K562 (cell line): ENCODE results near the gene ZC3H8. TPM values are rescaled to one million over a fixed set of nuclear protein-coding genes. Genes with fewer than 3 reads are reported as not detected.

Experiments used
- BCLAF1 ChIP-seq, 2 experiments: fragments of 450-650 bp in 1 of 2; IDR thresholded peaks; 2 replicates each; pipeline ENCODE4 v1.6.1; 2011 to 2017; ENCODE audit warnings: low read depth in 2 of 2, antibody characterized with exemption in 1 of 2, borderline replicate concordance in 1 of 2, low read length in 1 of 2, mild to moderate bottlenecking in 1 of 2, mixed read lengths in 1 of 2; ENCODE audit not compliant: control insufficient read depth in 1 of 2
- CHAMP1 ChIP-seq: fragments of 450-650 bp; IDR thresholded peaks from 2 replicates; pipeline ENCODE4 v1.6.1; 2016; ENCODE audit warnings: mild to moderate bottlenecking
- CHD1 ChIP-seq: fragments of 200-600 bp; sonication (generic); IDR thresholded peaks from one replicate; pipeline ENCODE4 v1.6.1; 2012; ENCODE audit warnings: mild to moderate bottlenecking, moderate library complexity, low read length, inconsistent platforms
- ETS2 ChIP-seq: IDR thresholded peaks from 2 replicates; pipeline ENCODE4 v1.6.1; 2016; ENCODE audit warnings: borderline replicate concordance, missing genetic modification characterization, mild to moderate bottlenecking, moderate library complexity, missing compliant biosample characterization; ENCODE audit not compliant: poor library complexity, severe bottlenecking
- FOXJ2 ChIP-seq: fragments of 200-800 bp; sonication (Bioruptor generic); IDR thresholded peaks from 2 replicates; pipeline ENCODE4 v1.6.1; 2016; ENCODE audit warnings: missing genetic modification characterization, missing compliant biosample characterization
- FUS ChIP-seq: fragments of 200-400 bp; formaldehyde crosslinking; optimal IDR thresholded peaks from 2 replicates; pipeline ENCODE3; 2017; ENCODE audit warnings: low read depth, low read length
- GABPB1 ChIP-seq: sonication (generic); formaldehyde crosslinking; IDR thresholded peaks from 2 replicates; pipeline ENCODE4 v1.8.0; 2022; ENCODE audit warnings: mild to moderate bottlenecking, missing genetic modification reagents
- GTF2A2 ChIP-seq: IDR thresholded peaks from 2 replicates; pipeline ENCODE4 v1.6.1; 2016; ENCODE audit warnings: mild to moderate bottlenecking, missing genetic modification characterization, missing compliant biosample characterization
- GTF2F1 ChIP-seq: IDR thresholded peaks from 2 replicates; pipeline ENCODE4 v1.6.1; 2011; ENCODE audit warnings: low read depth, low read length, improper control_type of control experiment
- MAZ ChIP-seq, 2 experiments: fragments of 450-650 bp in 1 of 2; sonication (generic) in 1 of 2; formaldehyde crosslinking; IDR thresholded peaks in 1 of 2; conservative IDR thresholded peaks in 1 of 2; 2 replicates each; pipeline versions ENCODE4 v1.4.0 to v1.5.0; 2020; ENCODE audit warnings: mild to moderate bottlenecking in 1 of 2, missing genetic modification reagents in 1 of 2
- MCM3 ChIP-seq: fragments of 450-650 bp; IDR thresholded peaks from 2 replicates; pipeline ENCODE4 v1.6.1; 2016
- MYC ChIP-seq, 2 experiments: fragments of 250-450 bp in 1 of 2; sonication (Bioruptor Pico) in 1 of 2; IDR thresholded peaks; 2 replicates each; pipeline versions ENCODE4 v1.5.1 to v1.6.1; 2012 to 2021; ENCODE audit warnings: low read depth in 2 of 2, borderline replicate concordance in 1 of 2, improper control_type of control experiment in 1 of 2, low read length in 1 of 2, mild to moderate bottlenecking in 1 of 2, moderate library complexity in 1 of 2
- NFYB ChIP-seq: IDR thresholded peaks from 2 replicates; pipeline ENCODE4 v1.6.1; 2011; ENCODE audit warnings: mild to moderate bottlenecking, moderate library complexity; ENCODE audit not compliant: insufficient read length; ENCODE audit errors: extremely low read depth
- POLR2AphosphoS5 ChIP-seq: IDR thresholded peaks from 2 replicates; pipeline ENCODE4 v1.6.1; 2011; ENCODE audit warnings: mild to moderate bottlenecking, low read depth, low read length, moderate library complexity; ENCODE audit not compliant: control insufficient read depth, insufficient read depth
- RBM39 ChIP-seq: fragments of 200-400 bp; formaldehyde crosslinking; optimal IDR thresholded peaks from 2 replicates; pipeline ENCODE3; 2018; ENCODE audit warnings: low read depth, low read length
- SOX6 ChIP-seq: fragments of 450-650 bp; IDR thresholded peaks from 2 replicates; pipeline ENCODE4 v1.6.1; 2014; ENCODE audit warnings: mild to moderate bottlenecking
- SP2 ChIP-seq: IDR thresholded peaks from 2 replicates; pipeline ENCODE4 v1.6.1; 2011; ENCODE audit warnings: mild to moderate bottlenecking, low read depth, low read length, moderate library complexity; ENCODE audit not compliant: poor library complexity, severe bottlenecking; ENCODE audit errors: extremely low read depth
- SREBF2 ChIP-seq: sonication (generic); formaldehyde crosslinking; IDR thresholded peaks from 2 replicates; pipeline ENCODE4 v1.4.0; 2020; ENCODE audit warnings: mild to moderate bottlenecking, missing genetic modification reagents
- TGIF2 ChIP-seq: sonication (generic); formaldehyde crosslinking; IDR thresholded peaks from 2 replicates; pipeline ENCODE4 v1.8.1; 2022; ENCODE audit warnings: mild to moderate bottlenecking, missing genetic modification reagents, moderate library complexity
- ZKSCAN8 ChIP-seq: fragments of 200-800 bp; sonication (Bioruptor generic); IDR thresholded peaks from 2 replicates; pipeline ENCODE4 v1.6.1; 2016; ENCODE audit warnings: missing genetic modification characterization, missing compliant biosample characterization
- ZNF217 ChIP-seq: sonication (generic); formaldehyde crosslinking; IDR thresholded peaks from 2 replicates; pipeline ENCODE4 v1.8.0; 2022; ENCODE audit warnings: mild to moderate bottlenecking, missing genetic modification reagents
- ZNF431 ChIP-seq: sonication (generic); formaldehyde crosslinking; IDR thresholded peaks from 2 replicates; pipeline ENCODE4 v1.8.0; 2022; ENCODE audit warnings: mild to moderate bottlenecking, missing genetic modification reagents
- polyA plus RNA-seq, 8 experiments: library from polyadenylated mRNA; depleted of rRNA in 4 of 8; stranded (reverse) in 5 of 8; unstranded in 3 of 8; fragments of >200 nt; fragmentation: Nextera tagmentation in 2 of 8; fragmentation: Illumina TruSeq in 1 of 8; extraction: Ambion mirVana in 2 of 8; extraction: Trizol in 1 of 8; gene quantifications; 2 replicates each; pipeline versions ENCODE4 v1.2.1 to v1.2.3, GENCODE V29; 2011 to 2014; ENCODE audit warnings: inconsistent platforms in 1 of 8, missing spikeins in 1 of 8
- total RNA-seq, 7 experiments: library from RNA; depleted of rRNA in 6 of 7; stranded (reverse); fragments of >200 nt in 6 of 7; fragmentation: Illumina TruSeq in 2 of 7; extraction: Trizol in 2 of 7; gene quantifications; 2 replicates each; pipeline versions ENCODE4 v1.2.1 to v1.2.3, GENCODE V29; 2011 to 2021; ENCODE audit warnings: low replicate concordance in 1 of 7

ZC3H8 gene
- total and polyA plus RNA-seq, 9 of the 15 experiments (the other 6 are each of a cell fraction or from before 2014, with no cell fraction given) = 11.6 to 41.5 (median 27.5) TPM

- TF ChIP-seq MYC (IDR thresholded peaks at IDR 0.05; ENCODE audit: low read depth, low read length) = peak; percentile 86
- no peak for TF ChIP-seq MYC (CRISPR knock-in tag; IDR thresholded peaks at IDR 0.05; ENCODE audit: borderline replicate concordance, low read depth)
- peak; percentile 58; the same call in 1 of the 2 replicates for TF ChIP-seq ZKSCAN8 (CRISPR knock-in tag)
- no peak for TF ChIP-seq ETS2 (tag)
- peak; percentile 4 for TF ChIP-seq FUS
- TF ChIP-seq GABPB1 (CRISPR knock-in tag) = no peak
- TF ChIP-seq MAZ (CRISPR knock-in tag; conservative IDR thresholded peaks at IDR 0.05 in 1 of 2, IDR thresholded peaks at IDR 0.05 in 1 of 2) = peak; percentile 14 to 65; a peak in 2 of 4 replicates
- no peak for TF ChIP-seq CHD1
- no peak for TF ChIP-seq SREBF2 (CRISPR knock-in tag)
- TF ChIP-seq NFYB = no peak
- TF ChIP-seq GTF2A2 = no peak
- TF ChIP-seq CHAMP1 = no peak
- TF ChIP-seq RBM39 = no peak
- peak; percentile 82 for TF ChIP-seq POLR2AphosphoS5
- TF ChIP-seq ZNF431 (CRISPR knock-in tag) = no peak
- no peak for TF ChIP-seq BCLAF1 (IDR thresholded peaks at IDR 0.05; ENCODE audit: borderline replicate concordance in 1 of 2, control insufficient read depth in 1 of 2, low read depth in 2 of 2, low read length in 1 of 2)
- no peak for TF ChIP-seq ZNF217
- TF ChIP-seq SOX6 = no peak
- no peak for TF ChIP-seq TGIF2 (CRISPR knock-in tag)
- peak; percentile 77; the same call in 1 of the 2 replicates for TF ChIP-seq GTF2F1
- TF ChIP-seq MCM3 = no peak
- TF ChIP-seq FOXJ2 (tag) = no peak
- TF ChIP-seq SP2 = no peak
These were observed 21.3 kb upstream of the ZC3H8 start (continued) for GRCh38 chr2:112275887-112276773.
